CD1c-positive myeloid dendritic cell (primary cell): Measurements from ENCODE around the gene PFKFB4.
"Not testable (repeated sequence)": the region's sequence is repeated elsewhere in the genome, so short reads cannot be mapped to it uniquely, and the experiment has no call there.

Experiments used
- DNase-seq: peaks from one replicate; pipeline ENCODE4 v3.0.0-alpha.2; 2016; ENCODE audit errors: extremely low spot score

PFKFB4 gene

DNA sequence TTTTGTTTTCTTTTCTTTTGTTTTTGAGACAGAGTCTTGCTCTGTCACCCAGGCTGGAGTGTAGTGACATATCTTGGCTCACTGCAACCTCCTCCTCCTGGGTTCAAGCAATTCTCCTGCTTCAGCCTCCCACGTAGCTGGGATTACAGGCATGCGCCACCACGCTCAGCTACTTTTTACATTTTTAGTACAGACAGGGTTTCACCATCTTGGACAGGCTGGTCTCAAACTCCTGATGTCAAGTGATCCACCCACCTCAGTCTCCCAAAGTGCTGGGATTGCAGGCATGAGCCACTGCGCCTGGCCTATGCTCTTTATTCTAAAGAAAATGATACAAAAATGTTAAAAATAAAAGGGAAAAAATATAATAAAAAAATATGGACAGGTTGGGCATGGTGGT lies 25.9 kb downstream of the PFKFB4 start:
- DNase-seq = not testable (repeated sequence)

DNA sequence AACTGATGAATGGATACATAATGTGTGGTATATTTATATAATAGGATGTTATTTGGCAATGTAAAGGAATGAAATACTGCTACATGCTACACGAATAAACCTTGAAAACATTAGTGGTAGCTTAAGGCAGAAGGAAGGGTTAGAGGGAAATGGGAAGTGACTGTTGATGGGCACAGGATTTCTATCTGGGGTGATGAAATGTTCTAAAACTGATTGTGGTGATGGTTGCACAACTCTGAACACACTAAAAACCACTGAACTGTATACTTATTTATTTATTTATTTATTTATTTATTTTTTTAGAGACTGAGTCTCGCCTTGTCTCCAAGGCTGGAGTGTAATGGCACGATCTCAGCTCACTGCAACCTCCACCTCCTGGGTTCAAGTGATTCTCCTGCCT lies 27.8 kb downstream of the PFKFB4 start:
- peak; percentile 68 for DNase-seq

DNA sequence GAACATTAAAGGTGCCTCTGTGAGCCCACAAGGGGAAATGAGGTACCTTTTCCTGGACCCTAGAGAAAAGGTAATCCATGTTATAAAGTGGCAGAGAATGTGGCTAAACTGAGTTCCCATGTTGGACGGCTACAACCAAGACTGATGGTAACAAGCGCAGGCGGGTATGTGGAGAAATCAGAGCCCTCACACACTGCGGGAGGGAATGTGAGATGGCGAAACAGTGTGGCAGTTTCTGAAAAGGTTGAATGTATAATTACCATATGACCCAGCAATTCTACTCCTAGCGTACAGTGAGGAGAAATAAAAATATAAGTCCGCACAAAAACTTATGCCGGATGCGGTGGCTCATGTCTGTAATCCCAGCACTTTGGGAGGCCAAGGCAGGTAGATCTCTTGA lies 28.6 kb downstream of the PFKFB4 start:
- DNase-seq = peak; percentile 48

DNA sequence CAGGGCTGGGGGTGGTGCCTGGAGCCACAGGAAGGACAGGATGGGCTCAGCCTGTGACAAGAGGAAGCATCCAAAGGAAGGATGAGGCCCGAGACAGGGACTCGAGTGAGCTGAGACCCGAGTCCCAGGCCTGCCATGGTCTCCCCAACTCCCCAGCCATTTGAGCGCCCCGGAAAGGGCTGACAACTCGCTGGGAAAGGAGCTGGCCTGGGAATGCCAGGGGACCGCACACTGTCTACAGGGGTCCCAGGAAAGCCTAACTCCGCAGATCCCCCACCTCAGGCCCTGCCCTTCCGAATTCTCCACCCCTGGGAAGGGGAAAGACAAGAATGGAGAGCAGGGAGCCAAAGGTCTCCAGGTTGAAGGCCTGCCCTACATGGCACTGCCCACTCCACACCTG lies 31.6 kb downstream of the PFKFB4 start:
- no peak for DNase-seq

DNA sequence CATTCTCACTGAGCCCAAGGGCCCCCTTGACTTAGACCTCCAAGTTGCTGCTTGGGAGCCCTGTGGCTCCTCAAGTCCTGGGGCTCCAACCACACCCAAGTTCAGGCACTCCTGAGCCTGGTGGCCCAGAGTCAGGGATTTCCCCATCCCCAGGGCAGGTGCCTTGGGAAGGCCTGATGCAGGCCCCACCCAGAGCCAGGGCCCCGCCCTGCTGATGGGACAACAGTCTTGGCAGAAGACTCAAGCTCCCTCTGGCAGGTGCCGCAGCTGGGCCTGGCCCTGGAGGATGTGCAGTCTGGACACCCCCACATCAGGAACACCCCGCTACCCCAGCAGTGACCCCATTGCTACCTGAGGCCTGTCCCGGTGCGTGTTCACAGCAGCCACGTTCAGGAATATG lies 35.0 kb downstream of the PFKFB4 start:
- DNase-seq = no peak

DNA sequence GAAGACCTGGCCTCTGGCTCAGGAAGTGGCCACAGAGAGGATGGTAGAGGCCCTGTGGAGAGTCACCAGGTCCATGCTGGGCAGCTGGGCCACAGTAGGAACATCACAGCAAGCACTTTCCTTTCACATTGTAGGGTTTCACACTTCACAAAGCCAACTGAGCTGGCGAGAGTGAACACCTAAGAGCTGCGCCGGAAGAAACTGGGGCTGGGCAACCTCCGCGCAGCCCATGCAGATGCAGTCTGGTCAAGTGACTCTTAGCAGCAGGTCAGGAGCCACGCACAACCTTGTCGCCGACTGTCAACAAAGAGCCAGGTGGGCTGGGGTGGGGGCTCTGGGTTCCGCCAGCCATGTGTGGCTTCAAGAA lies 37.3 kb downstream of the PFKFB4 start:
- DNase-seq = no peak

DNA sequence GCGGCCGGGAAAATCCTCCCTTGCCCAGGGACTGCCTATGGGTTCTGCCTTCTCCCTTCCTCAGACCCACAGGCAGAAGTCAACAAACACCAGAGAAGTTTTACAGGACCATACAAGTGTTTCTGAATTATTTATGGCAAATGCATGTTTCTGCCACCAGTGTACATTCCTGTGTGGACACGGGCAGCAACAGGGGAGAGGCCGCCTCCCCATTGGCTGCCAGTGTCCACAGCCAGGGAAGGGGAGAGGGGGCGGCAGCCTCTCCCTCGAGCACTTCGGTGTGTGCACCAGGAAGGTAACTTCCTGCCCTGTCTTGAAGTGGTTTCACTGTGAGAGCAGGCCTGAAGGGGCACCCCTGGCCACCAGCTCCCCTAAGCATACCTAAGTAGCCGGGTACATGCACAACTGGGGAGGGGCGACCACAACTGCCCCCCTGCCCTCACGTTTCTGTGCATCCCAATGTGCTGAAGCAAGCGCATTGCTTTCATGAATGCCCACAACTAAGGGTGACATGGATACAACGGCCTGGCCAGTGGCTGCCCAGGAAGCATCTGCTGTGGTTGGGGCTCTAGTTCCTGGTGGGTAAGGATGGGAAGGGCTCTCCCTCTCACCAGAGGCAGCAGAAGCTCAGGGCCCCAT lies 37.8 kb downstream of the PFKFB4 start:
- DNase-seq = no peak

DNA sequence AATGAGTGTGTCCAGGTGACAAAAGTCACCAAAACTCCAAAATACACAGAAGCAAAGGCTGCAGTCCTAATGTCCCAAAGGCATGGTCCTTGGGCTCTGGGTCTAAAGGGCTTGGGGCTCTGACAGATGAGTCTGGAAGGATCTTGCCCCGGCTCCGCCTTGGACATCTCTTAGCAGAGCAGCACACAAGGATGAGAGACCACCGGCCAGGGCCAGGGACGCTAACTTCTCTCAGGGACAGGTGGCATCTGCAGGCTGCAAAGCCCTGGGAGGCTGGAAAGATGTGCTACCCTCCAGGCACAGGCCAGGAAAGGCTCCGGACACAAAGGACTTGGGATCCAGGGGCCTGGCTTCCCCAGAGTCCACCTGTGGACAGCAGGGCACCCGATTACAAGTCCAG lies 38.5 kb downstream of the PFKFB4 start:
- DNase-seq = no peak

DNA sequence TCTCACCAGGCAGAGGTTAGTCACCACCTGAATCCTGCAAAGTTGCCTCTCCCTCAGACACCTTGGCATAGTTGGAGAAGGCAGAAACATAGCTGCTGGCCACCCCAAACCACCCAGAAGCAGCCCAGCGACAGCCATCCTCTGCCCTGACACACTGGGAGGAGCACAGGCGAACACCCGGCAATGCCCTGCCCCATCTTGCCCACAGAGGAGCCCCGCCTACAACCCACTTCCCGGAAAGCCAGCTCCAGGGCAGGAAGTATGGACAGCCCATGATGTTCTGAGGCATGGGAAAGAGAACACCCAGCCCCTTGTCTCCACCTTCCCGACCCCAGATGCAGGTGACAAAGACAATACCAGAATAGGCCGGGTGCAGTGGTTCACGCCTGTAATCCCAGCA lies 40.0 kb downstream of the PFKFB4 start:
- no peak for DNase-seq

DNA sequence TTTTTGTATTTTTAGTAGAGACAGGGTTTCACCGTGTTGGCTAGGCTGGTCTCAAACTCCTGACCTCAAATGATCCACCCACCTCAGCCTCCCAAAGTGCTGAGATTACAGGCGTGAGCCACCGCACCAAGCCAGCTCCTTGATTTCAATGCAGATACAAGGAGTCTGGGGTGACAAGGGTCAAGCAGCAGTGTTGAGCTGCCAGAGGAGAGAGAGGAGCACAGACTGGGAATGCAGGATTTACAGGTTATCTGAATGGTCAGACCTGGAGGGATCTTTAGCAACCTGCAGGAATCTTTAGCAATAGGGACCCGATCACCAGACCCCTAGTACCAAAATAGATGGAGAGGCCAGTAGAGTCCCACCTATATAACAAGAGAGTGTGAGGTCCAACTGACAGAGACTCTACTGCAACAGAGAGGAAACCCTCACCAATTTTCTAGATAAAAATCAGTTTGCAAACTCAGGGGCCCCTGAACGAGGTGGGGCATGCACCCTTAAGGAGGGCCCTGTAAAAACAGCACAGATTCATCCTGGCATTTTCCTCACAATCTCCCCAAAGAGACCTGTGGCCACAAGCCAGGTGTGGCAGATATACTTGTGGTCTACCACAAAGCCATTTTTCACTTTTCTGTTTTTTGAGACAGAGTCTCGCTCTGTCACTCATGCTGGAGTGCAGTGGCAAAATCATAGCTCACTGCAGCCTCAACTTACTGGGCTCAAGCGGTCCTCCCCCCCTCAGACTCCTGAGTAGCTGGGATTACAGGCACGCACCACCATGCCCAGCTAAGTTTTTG lies 42.0 kb downstream of the PFKFB4 start:
- DNase-seq = no peak

DNA sequence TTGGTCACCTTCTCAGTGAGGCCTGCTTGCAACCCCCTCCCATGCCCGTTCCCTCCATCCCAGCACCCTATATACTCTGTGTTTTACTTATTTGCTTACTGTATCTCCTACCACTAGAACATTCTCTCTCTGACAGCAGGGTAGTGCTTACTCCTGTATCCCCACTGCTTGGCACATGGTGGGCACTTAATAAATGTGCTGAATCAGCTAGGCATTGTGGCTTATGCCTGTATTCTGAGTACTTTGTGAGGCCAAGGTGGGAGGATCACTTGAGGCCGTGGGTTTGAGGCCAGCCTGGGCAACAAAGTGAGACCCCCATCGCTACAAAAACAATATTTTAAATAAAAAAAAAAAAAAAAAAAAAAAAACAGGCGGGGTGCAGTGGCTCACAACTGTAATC lies 45.1 kb downstream of the PFKFB4 start:
- DNase-seq = no peak

DNA sequence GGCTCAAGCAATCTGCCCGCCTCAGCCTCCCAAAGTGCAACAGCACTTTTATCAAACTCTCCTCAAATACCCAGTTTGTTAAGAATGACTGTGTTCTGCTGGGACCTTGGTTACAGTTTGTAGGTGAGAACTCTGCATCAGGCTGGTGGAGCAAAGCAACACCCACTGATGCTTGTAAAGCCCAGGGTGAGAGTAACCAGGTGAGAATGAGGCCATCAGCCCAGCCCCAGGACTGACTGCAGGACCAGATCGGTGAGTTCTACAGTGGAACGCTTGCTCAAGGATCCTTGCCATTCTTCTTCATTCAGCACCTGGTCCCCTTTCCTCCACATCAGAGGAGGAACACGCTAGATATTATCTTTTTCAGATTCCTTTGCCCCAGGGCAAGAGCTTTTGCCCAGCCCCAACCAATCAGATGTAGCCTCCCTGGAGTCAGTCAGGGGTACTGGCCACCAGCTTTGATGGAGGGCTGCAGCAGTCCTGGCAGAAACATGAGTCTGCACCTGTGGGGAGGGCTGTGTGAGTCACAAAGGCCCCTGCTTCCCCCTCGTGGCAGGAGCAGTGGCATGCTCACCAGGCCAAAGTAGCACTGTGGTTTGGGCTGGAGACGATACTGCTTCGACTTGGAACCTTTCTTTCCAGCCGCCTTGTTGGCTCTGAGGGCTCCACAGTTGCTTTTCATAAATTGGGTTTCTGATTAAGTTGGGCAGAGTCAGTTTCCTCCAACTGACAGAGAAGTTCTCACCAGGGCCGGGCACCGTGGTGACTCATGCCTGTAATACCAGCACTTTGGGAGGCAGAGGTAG lies 49.1 kb downstream of the PFKFB4 start:
- DNase-seq = peak; percentile 51

DNA sequence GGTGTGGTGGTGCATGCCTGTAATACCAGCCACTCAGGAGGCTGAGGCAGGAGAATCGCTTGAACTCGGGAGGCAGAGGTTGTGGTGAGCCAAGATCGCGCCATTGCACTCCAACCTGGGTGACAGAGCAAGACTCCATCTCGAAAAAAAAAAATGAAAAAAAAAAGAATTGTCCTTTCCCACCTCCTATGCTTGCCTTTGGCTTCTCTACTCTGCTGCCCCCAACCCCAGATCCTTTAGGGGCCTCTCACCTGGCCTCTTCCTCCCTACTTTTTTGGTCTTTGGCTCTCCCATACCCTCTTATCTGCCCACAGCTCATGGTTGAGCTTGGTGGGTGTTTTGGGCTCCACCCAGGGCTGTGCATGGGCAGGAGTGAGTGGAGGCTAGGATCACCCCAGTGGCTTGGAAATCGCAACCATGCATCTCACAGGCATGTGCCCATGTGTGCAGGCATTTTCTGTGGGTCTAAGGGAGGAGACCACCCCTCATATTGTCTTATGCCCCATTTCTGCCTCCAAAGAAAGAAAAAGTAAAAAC lies 50.6 kb downstream of the PFKFB4 start:
- DNase-seq = no peak

DNA sequence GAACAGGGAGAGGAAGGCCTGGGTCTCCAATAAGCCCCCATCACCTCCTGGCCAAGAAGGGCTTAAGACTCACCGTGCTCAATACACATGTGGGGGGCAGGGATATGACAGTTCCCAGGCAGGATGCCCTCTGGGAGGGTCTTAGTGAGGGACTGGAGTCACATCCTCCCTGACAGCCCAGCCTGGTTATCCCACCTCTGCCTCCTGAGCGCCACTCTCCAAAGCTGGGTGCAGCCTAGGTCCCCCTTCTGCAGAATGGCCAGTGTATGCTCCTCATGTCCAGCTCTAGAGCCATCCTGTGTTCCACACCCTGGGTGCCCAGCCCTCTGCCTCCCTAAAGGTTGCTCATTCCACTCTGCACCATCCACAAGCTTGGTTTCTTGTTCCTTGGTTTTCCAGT lies 51.5 kb downstream of the PFKFB4 start:
- DNase-seq = no peak

DNA sequence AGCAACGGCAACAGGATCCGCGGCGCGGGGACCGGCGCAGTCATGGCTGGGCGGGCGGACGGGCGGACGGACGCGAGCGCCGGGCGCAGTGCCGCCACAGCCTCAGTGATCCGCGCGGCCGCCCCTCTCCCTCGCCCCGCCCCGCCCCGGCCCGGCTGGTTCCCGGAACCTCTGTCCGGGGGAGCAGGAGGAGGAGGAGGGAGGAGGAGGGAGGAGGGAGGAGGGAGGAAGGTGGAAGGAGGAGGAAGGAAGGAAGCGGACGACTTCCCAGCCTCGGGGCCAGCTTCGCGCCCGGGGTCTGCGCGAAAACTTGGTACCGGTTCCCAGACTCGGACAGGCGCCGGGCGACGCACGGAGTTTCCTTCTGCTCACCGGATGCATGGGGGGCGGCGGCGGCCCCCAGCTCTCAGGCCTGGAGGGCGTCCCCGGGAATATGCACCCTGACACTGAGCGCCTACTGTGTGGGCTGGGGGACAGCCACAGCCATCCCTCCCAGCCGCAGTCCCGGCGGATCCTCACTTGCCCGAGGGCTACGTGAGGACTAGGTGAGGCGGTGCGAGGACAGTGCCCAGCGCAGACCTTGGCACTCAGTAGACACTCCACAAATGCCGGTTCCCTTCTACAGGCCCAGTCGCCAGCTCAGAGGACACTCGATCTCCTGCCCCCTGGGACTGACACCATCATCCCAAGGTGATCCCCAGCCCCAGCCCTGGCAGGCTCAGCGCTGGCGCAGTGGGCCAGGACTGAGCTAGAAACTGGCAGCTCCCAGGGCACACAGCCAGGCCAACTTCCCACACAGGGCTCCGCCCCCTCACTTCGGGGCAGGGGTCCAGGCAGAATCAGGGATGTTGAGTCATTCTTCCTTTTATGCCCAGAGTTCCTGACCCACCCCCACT lies 52.3 kb downstream of the PFKFB4 start, which contains the start of gene SHISA5:
TSS of gene SHISA5 (minus strand) at position 124 of the 896 bp plus-strand sequence. CDS start at position 44, 80 bp downstream.
- peak; percentile 60 for DNase-seq

DNA sequence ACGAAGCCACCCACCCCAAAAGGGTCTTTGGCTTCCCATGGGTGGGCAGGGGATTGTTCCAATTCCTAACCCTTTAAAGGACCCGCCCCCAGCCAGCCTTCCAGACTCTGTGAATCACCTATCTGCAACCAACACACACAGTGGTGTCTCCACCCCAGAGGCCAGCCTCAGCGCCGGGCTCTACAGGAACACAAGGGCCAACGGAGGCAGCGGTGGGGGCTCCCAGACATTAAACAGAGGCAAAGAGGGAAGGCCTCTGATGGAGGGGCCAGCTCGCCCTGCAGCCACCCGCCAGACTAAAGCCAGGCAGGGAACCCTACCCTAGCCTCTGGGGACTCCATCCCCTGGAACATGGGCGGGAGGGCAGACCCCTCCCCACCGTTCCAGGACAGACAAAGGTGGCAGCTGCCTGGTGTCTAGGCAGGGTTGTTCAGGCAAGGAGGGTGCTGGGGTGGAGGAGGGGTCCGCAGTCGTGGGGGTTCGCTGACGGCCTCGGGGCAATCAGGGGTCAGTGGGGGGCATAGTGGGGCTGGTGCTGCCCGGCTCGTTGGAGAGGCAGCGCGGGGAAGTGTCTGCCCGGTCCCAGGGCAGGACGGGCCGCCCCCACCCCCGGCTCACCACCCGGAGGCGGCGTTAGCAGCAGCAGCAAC lies 53.1 kb downstream of the PFKFB4 start:
- DNase-seq = no peak

DNA sequence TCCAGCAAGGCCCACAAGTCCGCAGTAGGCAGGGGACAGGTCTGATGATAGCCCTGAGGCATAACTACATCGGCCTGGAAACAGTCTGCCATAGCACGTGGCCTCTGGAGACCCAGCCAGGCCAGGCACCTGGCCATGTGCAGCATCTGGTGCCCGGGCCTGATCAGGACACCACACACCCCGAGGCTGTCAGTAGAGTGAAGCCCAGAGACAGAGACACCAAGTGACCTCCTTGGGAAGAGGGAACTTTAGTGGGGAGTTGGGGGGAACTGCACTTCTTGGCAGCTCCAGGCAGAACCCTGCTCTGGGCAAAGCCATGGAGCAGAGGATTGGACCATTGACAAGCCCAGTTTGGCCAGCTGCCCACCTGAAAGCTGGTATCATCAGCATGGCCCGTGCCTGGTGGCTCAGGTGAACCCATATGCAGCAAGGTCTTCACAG lies 53.9 kb downstream of the PFKFB4 start:
- DNase-seq = no peak

DNA sequence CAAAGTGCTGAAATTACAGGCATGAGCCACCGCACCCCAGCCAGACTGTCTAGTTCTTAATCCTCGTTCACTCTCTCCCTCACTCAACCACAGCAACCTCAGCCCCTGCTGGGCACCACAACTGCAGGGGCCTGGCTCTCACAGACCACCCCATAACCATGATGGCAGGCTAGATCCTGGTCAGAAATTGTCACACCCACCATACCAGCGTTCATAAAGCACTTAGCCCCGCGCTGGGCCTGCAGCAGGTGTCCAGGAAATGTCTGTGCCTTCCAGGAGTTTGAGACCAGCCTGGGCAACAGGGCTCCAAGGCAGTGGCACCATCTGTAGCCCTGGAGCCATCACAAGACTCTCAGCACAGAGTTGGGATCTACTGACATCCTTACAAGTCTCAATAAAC lies 54.5 kb downstream of the PFKFB4 start:
- DNase-seq = no peak

DNA sequence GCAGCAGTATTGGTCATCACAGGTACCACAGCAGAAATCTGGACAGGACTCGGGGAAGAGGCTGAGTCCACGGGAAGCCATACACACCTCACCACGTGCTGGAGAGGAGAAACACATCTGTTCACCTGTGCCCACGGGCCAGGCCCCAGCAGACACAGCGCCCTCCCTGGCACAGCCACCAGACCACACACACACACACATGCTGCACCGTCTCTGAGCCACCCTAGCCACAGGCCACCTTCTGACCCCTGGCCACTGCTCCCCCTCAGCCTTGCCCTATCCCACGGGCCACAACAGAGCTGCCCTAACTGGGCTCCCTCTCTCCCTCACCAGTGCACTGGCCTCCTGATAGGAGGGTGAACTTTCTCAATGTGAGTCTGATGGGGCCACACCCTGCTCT lies 55.4 kb downstream of the PFKFB4 start:
- no peak for DNase-seq

DNA sequence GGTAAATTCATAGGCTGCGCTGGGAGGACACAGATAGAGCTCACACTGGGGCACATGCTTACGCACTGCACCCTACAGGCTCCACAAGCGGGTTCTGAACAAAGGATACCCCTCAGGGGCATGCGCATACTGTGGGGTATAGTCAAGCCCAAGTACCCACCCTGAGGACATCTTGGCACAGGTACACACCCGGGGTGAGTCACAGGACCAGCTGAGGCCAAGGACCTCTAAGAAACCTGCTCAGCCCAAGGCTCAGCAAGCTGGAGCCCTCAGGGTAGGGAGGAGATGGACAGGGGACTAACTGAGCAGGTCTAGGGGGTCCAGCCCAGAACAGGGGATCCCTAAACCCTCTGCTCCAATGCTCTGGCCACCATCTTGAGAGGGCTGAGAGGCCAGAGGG lies 55.9 kb downstream of the PFKFB4 start:
- no peak for DNase-seq

DNA sequence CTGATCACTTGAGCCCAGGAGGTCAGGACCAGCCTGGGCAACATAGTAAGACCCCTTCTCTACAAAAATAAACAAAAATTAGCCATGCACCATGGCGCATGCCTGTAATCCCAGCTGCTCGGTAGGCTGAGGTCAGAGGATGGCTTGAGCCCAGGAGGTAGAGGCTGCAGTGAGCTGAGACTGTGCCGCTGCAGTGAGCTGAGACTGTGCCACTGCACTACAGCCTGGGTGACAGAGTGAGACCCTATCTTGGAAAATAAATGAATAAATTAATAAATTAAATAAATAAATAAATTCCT lies 63.5 kb downstream of the PFKFB4 start:
- DNase-seq = no peak
